Measurements from ENCODE around the gene WRAP73.

DNA sequence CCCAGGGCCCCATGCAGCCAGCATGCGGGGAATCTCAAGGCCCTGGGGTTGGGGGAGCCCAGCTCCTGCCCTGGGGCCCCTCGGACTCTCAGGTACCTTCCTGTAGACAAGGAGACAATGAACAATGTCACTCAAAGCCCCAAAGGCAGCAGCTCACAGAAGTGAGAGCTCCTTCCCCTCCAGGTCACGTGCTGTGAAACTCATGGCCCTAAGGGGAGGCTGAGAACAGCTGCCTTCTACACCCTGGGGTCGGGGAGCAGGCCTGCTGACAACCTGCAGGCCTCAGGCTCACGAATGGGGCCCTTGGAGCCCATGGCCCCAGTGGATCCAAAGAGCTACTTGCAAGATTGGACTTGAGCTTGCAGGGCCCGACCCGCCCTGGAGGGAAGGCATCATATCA lies 41.7 kb downstream of the WRAP73 start:
- no peak for TF ChIP-seq POLR2A (IDR thresholded peaks at IDR 0.05)
- TF ChIP-seq, protein P1, sequence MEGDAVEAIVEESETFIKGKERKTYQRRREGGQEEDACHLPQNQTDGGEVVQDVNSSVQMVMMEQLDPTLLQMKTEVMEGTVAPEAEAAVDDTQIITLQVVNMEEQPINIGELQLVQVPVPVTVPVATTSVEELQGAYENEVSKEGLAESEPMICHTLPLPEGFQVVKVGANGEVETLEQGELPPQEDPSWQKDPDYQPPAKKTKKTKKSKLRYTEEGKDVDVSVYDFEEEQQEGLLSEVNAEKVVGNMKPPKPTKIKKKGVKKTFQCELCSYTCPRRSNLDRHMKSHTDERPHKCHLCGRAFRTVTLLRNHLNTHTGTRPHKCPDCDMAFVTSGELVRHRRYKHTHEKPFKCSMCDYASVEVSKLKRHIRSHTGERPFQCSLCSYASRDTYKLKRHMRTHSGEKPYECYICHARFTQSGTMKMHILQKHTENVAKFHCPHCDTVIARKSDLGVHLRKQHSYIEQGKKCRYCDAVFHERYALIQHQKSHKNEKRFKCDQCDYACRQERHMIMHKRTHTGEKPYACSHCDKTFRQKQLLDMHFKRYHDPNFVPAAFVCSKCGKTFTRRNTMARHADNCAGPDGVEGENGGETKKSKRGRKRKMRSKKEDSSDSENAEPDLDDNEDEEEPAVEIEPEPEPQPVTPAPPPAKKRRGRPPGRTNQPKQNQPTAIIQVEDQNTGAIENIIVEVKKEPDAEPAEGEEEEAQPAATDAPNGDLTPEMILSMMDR (IDR thresholded peaks at IDR 0.05): no peak
